GM10847 (cell line): Measurements from ENCODE around the gene JAM3.

ENCODE experiments used
- POLR2A ChIP-seq: IDR thresholded peaks from 2 replicates; pipeline ENCODE4 v1.6.1; 2011; ENCODE audit not compliant: insufficient read length; ENCODE audit errors: extremely low read depth

The JAM3 gene

GRCh38 chr11:134066943-134067885 is 1.7 kb upstream of the JAM3 start:
- TF ChIP-seq POLR2A = no peak

DNA sequence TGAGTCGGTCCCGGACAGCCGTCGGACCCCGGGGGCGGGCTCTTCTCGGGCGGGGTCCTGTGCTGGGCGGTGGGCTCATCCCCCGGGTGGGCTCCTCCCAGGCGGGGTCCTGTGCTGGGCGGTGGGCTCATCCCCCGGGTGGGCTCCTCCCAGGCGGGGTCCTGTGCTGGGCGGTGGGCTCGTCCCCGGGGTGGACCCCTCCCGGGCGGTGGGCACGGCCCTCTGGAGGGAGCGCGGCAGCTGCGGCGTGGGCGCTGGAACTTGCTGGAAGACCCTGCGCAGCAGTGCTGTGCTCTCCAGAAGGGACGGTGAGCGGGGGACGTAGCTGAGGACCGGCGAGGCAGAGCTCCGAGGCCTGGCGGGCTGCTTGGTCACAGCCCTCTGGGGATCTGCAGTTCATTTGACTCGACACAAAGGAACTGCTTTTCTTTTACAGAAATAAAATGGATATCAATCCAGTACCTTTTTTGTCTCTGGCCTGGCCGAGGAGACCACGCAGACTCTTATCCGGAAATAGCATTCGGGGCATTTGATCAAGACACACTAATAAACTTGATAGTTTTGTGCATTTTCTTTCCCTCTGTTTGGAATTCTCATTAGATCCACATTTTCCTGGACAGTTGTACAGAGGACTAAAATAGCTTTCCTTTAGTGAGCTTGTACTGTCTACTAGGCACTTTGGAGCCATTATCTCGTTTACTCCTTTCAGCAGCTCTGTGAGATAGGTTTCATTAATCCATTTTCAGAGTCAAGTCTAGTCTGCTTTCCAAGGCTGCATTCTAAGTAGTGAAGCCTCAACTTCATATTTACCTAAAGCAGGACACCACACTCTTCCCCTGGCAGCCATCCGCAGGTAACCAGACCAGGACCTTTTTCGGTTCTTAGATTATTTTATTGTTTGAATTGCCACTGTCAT is 812 bp downstream of the JAM3 start:
- TF ChIP-seq POLR2A = no peak

DNA sequence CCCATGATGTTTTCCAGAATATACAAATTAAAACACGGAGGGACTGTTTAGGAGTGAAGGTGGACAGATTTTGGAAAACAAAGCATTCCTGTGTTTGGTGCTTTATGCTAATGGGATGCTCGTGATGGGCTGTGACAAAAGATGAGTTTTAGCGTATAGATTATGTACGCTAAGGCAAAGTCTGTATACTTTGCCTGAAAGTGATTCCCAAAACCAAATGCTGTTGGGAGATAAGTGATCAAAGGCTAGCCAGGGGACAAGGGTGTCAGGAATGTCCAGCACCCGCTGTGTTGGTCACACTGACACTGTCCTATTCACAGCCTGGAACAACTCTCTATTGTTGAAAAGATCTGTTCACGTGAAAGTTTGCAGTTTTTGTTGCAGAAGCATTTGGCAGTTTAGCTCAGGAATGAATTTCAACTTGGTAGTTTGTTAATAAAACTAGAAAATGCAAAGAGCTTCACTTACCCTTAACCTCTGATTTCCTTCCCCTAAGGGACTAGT is 1.5 kb downstream of the JAM3 start:
- no peak for TF ChIP-seq POLR2A

DNA sequence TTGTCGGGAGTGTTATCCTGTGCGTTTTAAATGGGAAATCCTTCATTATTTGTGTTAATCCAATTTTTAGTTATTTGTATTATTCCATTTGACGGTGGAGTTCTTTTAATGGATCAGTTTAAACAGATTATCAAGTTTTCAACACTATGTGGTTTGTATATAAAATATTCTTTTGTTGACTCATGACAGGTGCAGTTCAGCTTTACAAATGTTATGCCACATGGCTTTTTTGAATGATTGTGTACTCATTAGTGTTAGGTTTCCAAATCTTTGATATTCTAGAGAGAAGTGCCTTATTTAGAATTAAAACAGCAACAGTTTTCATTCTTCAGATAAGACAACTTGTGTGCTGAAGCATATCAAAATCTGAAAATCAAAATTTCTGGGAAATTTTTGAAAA is 2.4 kb downstream of the JAM3 start:
- TF ChIP-seq POLR2A = no peak

- TF ChIP-seq POLR2A = no peak
Observed at GRCh38 chr11:134071766-134072402, 3.0 kb downstream of the JAM3 start.

- TF ChIP-seq POLR2A = no peak
Observed at GRCh38 chr11:134072844-134073243, 4.0 kb downstream of the JAM3 start.

GRCh38 chr11:134074346-134074745 is 5.5 kb downstream of the JAM3 start:
- no peak for TF ChIP-seq POLR2A

GRCh38 chr11:134074766-134075165 is 5.9 kb downstream of the JAM3 start:
- TF ChIP-seq POLR2A = no peak

DNA sequence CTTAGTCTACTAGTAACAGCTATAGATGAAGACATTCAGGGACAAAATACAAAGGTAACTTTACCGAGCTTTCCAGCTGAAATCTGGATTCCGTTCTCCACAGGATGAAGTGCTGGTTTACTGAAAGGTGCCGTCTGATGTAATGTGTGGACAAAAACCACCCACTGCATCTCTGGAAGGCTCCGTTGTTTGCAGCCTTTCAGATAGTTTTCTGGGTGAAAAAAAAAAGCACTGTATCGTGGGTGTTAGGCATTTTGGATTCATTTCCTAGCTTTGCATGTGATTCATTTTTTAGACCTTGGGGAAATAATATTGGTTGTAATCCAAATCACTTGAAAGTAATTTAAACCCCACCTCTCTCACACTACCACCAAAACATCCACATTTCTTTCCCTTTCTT is 10.4 kb downstream of the JAM3 start:
- no peak for TF ChIP-seq POLR2A

- no peak for TF ChIP-seq POLR2A
Observed at GRCh38 chr11:134082990-134083389, 14.1 kb downstream of the JAM3 start.

- no peak for TF ChIP-seq POLR2A
Observed at GRCh38 chr11:134086376-134086775, 17.5 kb downstream of the JAM3 start.

- TF ChIP-seq POLR2A = no peak
Observed at GRCh38 chr11:134097166-134097565, 28.3 kb downstream of the JAM3 start.

DNA sequence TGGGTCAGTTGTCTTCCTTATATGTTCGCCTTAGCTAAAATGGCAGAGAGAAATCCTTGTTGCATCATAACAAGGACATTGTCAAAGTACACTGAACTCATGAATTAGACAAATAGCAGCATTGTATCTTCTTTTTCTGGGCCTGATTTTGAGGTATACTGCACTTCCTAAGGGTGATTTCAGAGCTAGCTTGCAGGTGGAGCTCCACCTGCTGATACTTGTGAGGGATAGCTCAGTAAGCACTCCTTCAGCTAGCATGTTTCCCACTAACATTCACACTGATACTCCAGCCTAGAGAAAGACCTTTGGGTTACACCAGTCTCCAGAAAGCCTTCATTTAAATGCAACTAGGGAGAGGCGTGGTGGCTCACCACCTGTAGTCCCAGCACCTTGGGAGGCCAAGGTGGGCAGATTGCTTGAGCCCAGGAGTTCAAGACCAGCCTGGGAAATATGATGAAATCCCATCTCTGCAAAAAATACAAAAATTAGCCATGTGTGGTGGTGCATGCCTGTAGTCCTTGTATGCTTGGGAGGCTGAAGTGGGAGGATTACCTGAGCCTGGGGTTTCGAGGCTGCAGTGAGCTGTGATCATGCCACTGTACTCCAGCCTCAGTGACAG is 29.8 kb downstream of the JAM3 start:
- TF ChIP-seq POLR2A = no peak

DNA sequence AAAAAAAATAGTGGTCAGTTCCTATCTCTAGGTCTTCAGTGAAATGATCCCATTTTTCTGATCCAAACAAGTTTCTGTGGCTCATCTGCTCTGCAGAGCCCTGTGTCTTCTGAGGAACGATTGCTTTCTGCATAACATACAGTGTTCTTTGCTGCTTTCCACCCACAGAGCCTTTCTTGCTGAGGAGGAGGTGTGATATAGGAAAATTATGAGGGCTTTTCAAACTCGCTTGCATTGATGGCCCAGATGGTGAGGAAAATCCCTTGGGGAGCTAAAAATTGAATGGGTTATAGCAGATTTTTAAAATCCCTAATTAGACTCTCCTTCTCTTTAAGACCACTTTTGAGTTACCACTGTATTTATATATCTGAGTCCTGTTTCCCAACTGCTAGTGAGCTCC is 31.3 kb downstream of the JAM3 start:
- TF ChIP-seq POLR2A = no peak

DNA sequence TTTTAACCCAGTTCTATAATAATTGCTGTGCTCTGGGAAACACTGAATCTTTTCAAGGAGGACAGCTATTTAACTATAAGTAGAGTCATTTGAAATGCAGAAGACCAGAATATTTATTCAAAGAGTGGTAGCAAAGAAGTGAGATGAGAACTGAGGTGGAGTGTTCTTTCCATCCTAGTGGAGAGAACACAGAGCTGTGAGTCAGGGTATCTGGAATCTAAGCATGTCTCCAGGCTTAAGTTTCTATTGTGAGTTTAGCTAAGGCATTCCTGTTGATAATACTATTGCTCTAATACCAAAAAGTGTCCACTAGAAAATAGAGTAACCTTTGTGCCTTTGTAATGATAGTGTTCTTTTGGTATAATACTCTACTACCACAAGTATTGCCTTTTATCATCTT is 32.4 kb downstream of the JAM3 start:
- TF ChIP-seq POLR2A = no peak
